Right atrium auricular region (tissue), 2 donors: ENCODE measurements around the gene POMC. TPM values are rescaled to one million over a fixed set of nuclear protein-coding genes. Genes with fewer than 3 reads are reported as not detected.

ENCODE experiments used
- DNase-seq: peaks from one replicate; pipeline ENCODE4 v3.0.0-alpha.2; 2019; ENCODE audit warnings: low spot score
- H3K27ac ChIP-seq, 2 donors: fragments of 200-600 bp; sonication (generic); 1 replicate in 1 of 2; 2 replicates in 1 of 2; pipeline ENCODE4 v1.5.1; 2016 to 2019
- H3K27me3 ChIP-seq, 2 donors: fragments of 200-600 bp; sonication (generic); one replicate each; pipeline versions ENCODE4 v1.5.1 to v1.6.0; 2017 to 2019
- H3K36me3 ChIP-seq: fragments of 200-600 bp; sonication (generic); one replicate; pipeline ENCODE4 v1.5.1; 2016
- H3K4me1 ChIP-seq, 2 donors: fragments of 200-600 bp; sonication (generic); one replicate each; pipeline versions ENCODE4 v1.5.1 to v1.6.0; 2017 to 2019
- H3K4me3 ChIP-seq, 2 donors: fragments of 200-600 bp; sonication (generic); 1 replicate in 1 of 2; 2 replicates in 1 of 2; pipeline ENCODE4 v1.5.1; 2017 to 2019; ENCODE audit warnings: mild to moderate bottlenecking in 1 of 2, moderate library complexity in 1 of 2
- H3K9me3 ChIP-seq, 2 donors: fragments of 200-600 bp; sonication (generic); one replicate each; pipeline ENCODE4 v1.5.1; 2019
- total RNA-seq, 2 donors: library from RNA; depleted of rRNA; stranded (reverse); fragments of >200 nt; gene quantifications; one replicate each; pipeline ENCODE4 v1.1.0, GENCODE V29; 2016
- TF ChIP-seq, protein P1 (sequence below), 2 donors: fragments of 200-600 bp; sonication (generic); IDR thresholded peaks; one replicate each; pipeline ENCODE4 v1.5.1; 2019; ENCODE audit warnings: antibody characterized with exemption in 2 of 2

Gene POMC
- total RNA-seq, 2 donors from 2014 or later = 9.0 to 12.6 TPM

DNA sequence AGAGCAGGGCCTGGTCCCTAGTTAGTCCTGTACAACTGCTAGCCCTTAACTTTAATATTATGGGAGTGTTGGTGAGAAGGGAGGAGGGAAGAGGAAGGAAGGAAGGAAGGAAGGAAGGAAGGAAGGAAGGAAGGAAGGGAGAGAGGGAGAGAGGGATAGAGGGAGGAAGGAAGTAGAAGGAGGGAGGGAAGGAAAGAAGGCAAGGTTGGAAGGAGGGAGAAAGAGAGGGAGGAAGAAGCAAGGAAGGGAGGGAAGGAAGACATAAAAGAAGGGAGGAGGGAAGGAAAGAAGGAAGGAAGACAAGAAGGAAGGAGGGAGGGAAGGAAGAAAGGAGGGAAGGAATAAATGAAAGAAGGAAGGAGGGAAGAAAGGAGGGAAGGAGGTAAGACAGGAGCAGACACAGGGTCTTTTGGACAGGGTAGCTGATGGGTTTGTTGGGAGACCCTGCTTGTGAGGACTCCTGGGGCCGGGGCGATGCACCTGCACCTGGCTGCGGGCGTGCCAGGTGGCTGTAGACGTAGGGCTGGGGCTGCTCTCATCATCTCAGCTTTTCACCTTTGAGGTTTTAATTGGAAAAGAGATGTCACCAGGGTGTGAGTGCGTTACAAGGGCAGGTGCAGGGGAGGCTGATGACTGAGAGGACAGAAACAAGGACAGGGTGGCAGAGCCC lies 5.9 kb upstream of the POMC start:
- no peaks in the 10 kb centered on the region for H3K9me3 ChIP-seq
- no peaks in the 10 kb centered on the region for H3K27me3 ChIP-seq
- H3K36me3 ChIP-seq = no peaks in the 10 kb centered on the region
- TF ChIP-seq, protein P1, sequence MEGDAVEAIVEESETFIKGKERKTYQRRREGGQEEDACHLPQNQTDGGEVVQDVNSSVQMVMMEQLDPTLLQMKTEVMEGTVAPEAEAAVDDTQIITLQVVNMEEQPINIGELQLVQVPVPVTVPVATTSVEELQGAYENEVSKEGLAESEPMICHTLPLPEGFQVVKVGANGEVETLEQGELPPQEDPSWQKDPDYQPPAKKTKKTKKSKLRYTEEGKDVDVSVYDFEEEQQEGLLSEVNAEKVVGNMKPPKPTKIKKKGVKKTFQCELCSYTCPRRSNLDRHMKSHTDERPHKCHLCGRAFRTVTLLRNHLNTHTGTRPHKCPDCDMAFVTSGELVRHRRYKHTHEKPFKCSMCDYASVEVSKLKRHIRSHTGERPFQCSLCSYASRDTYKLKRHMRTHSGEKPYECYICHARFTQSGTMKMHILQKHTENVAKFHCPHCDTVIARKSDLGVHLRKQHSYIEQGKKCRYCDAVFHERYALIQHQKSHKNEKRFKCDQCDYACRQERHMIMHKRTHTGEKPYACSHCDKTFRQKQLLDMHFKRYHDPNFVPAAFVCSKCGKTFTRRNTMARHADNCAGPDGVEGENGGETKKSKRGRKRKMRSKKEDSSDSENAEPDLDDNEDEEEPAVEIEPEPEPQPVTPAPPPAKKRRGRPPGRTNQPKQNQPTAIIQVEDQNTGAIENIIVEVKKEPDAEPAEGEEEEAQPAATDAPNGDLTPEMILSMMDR (IDR thresholded peaks at IDR 0.05) = no peak
- no peaks in the 10 kb centered on the region for H3K4me1 ChIP-seq
- H3K27ac ChIP-seq = no peak overlapping the region
- no peak overlapping the region for H3K4me3 ChIP-seq
- no peak for DNase-seq

DNA sequence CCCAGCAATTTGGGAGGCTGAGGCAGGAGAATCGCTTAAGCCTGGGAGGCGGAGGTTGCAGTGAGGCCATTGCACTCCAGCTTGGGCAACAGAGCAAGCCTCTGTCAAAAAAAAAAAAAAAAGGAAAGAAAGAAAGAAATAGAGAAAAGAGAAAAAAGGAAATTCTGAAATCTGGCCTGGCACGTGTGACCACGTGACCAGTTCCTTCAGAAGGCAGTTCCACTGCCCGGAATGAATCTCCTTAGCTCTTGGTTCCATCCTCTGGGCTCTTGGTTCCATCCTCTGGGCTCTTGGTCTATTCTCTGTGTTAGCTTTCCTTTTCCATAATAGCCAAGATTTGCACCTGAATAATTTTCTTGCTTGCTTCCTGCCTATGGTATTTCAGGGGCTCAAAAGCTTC lies 5.3 kb upstream of the POMC start:
- peaks cover 0 to 2% of the 10 kb centered on the region in 2 donors for H3K27me3 ChIP-seq
- H3K9me3 ChIP-seq = no peaks in the 10 kb centered on the region
- H3K4me1 ChIP-seq = peaks cover 0 to 2% of the 10 kb centered on the region in 2 donors
- no peak overlapping the region for H3K4me3 ChIP-seq
- TF ChIP-seq, protein P1 (IDR thresholded peaks at IDR 0.05) = no peak
- H3K27ac ChIP-seq = no peak overlapping the region
- no peak for DNase-seq
- no peaks in the 10 kb centered on the region for H3K36me3 ChIP-seq

DNA sequence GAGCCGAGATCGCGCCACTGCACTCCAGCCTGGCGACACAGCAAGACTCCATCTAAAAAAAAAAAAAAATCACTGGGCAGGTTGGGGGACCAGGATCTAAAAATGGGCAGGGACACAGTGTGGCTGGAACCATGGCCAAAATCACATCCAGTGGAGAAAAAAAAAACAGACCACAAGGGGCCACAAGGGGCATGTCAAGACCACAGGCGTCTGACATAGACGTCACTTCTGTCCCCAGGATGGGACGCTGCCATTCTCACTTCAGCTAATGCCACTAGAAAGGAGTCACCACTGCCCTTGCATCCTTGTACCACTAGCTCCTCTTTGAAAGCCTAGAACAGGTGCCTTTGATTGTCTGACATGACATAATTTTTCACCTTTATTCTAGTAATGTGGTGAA lies 2.5 kb upstream of the POMC start:
- Histone ChIP-seq H3K27me3 (peaks cover 9 to 21% of the 10 kb centered on the region in 2 donors), H3K4me1 (peaks cover 0 to 10% of the 10 kb centered on the region in 2 donors), H3K4me3 (no peak overlapping the region), H3K9me3 (no peaks in the 10 kb centered on the region), H3K27ac (no peak overlapping the region), H3K36me3 (no peaks in the 10 kb centered on the region)
- TF ChIP-seq, protein P1 (IDR thresholded peaks at IDR 0.05) = no peak
- no peak for DNase-seq

DNA sequence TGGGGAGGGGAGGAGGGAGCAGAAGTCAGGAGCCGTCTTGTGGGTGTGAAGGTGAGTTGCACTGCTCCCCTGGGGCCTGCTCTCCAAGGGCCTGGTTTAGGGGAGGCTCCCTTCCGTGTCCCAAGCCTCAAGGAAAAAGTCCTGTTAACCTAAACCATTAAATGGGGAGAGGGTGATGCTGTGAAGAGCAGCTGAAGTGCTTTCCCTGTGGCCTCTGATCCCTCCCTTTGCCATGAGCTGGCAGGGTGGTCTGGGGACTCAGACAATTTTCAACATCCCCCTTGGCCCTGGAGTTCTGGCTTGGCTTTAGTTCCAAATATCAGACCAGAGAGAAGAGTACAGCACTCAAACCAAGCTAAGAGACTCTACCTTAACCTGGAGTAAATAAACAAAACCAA lies 692 bp upstream of the POMC start:
- H3K9me3 ChIP-seq = no peaks in the 10 kb centered on the region
- peaks cover 0 to 10% of the 10 kb centered on the region in 2 donors for H3K4me1 ChIP-seq
- no peak for DNase-seq
- H3K4me3 ChIP-seq = no peak overlapping the region
- no peaks in the 10 kb centered on the region for H3K36me3 ChIP-seq
- no peak overlapping the region for H3K27ac ChIP-seq
- peaks cover 9 to 21% of the 10 kb centered on the region in 2 donors for H3K27me3 ChIP-seq
- TF ChIP-seq, protein P1 (IDR thresholded peaks at IDR 0.05) = no peak

DNA sequence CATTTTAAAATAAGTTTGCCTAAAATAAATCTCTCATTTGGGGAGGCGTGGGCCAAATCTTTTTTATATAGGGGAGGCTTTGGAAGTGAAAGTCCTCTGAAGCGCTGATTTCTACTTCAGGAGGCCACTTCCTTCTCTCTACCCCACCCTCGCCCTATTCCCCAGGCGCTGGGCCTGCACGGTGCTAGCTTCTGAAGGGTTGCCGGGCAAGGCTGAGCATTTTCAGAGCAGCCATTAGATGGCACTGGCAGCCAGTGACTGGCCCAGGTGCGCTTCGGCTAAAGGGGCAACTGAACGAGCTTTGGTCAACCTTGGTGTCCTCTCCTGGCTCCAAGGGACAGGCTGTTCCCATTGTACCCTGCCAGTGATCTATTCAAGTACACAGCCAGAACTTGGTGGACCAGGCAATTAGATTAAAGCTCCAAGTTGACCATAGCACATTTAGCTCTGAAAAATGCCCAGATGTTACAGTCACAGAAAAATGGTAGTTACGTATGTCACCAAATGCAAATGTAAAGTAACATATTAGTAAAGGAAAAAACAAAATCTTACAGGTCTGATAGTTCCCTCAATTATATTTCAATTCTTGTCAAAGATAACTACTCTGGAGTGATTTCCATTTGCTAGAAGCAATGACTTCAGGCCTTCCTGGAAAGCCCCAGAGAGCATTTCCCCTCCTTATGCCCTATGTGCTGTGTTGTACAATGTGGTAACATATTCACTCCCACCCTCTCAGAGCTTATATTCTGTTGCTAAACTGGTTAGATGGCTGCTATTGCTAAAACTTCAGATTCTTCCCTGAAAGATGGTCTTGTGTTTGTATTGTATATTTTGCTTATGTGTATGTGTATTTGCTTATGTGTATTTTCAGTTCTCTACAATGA lies 2.1 kb downstream of the POMC start:
- DNase-seq = no peak
- Histone ChIP-seq H3K9me3 (no peaks in the 10 kb centered on the region), H3K4me3 (no peak overlapping the region), H3K4me1 (peaks cover 0 to 10% of the 10 kb centered on the region in 2 donors), H3K27me3 (peaks cover 9 to 21% of the 10 kb centered on the region in 2 donors), H3K36me3 (no peaks in the 10 kb centered on the region), H3K27ac (no peak overlapping the region)
- TF ChIP-seq, protein P1 (IDR thresholded peaks at IDR 0.05) = peak in 1 of 2 donors; percentile 43
